HEK293T (cell line): Measurements from ENCODE around the gene BLVRA.

Source experiments
- FOXM1 ChIP-seq: fragments of 450-650 bp; IDR thresholded peaks from 2 replicates; pipeline ENCODE4 v1.6.1; 2017; ENCODE audit warnings: mild to moderate bottlenecking, borderline replicate concordance
- NFRKB ChIP-seq: fragments of 450-650 bp; IDR thresholded peaks from 2 replicates; pipeline ENCODE4 v1.6.1; 2016; ENCODE audit warnings: mild to moderate bottlenecking, moderate library complexity
- PKNOX1 ChIP-seq: fragments of 450-650 bp; IDR thresholded peaks from 2 replicates; pipeline ENCODE4 v1.6.1; 2016
- SP1 ChIP-seq: fragments of 450-650 bp; IDR thresholded peaks from 2 replicates; pipeline ENCODE4 v1.6.1; 2017
- SUZ12 ChIP-seq: fragments of 450-650 bp; IDR thresholded peaks from 2 replicates; pipeline ENCODE4 v1.6.1; 2016; ENCODE audit warnings: mild to moderate bottlenecking
- ZNF384 ChIP-seq: fragments of 450-650 bp; IDR thresholded peaks from 2 replicates; pipeline ENCODE4 v1.6.1; 2016

- TF ChIP-seq NFRKB (no peak), SUZ12 (no peak), SP1 (no peak), FOXM1 (no peak), PKNOX1 (no peak), ZNF384 (no peak)
Observed at GRCh38 chr7:43771573-43771972, 13.1 kb downstream of the BLVRA start.
